ENCODE data around the gene ZDHHC4. TPM values are rescaled to one million over a fixed set of nuclear protein-coding genes. Genes with fewer than 3 reads are reported as not detected.

The ZDHHC4 gene
- total and polyA plus RNA-seq, 8 donors = 54.5 to 75.9 (median 71.2) TPM

GRCh38 chr7:6547400-6547799 lies 29.9 kb upstream of the ZDHHC4 start:
- Histone ChIP-seq H3K27me3 (peaks cover 0 to 6% of the 10 kb centered on the region in 2 donors), H3K27ac (no peak overlapping the region), H3K36me3 (no peaks in the 10 kb centered on the region), H3K4me1 (no peaks in the 10 kb centered on the region), H3K9me3 (no peaks in the 10 kb centered on the region), H3K4me3 (no peak overlapping the region)
- no peak for ATAC-seq
- intact Hi-C loops (cut with DNase I) = no loop called here
- no peak for DNase-seq
- TF ChIP-seq, protein P1, sequence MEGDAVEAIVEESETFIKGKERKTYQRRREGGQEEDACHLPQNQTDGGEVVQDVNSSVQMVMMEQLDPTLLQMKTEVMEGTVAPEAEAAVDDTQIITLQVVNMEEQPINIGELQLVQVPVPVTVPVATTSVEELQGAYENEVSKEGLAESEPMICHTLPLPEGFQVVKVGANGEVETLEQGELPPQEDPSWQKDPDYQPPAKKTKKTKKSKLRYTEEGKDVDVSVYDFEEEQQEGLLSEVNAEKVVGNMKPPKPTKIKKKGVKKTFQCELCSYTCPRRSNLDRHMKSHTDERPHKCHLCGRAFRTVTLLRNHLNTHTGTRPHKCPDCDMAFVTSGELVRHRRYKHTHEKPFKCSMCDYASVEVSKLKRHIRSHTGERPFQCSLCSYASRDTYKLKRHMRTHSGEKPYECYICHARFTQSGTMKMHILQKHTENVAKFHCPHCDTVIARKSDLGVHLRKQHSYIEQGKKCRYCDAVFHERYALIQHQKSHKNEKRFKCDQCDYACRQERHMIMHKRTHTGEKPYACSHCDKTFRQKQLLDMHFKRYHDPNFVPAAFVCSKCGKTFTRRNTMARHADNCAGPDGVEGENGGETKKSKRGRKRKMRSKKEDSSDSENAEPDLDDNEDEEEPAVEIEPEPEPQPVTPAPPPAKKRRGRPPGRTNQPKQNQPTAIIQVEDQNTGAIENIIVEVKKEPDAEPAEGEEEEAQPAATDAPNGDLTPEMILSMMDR (IDR thresholded peaks at IDR 0.05) = no peak

GRCh38 chr7:6551016-6551511 lies 26.2 kb upstream of the ZDHHC4 start, which contains the start of gene GRID2IP:
Gene GRID2IP (minus strand): TSS chr7:6551461. CDS start chr7:6551436, 25 bp downstream.
- H3K4me3 ChIP-seq = no peak within 1 kb of the TSS
- no peaks in the 10 kb centered on the region for H3K36me3 ChIP-seq
- H3K27me3 ChIP-seq = peaks cover 0 to 6% of the 10 kb centered on the region in 2 donors
- H3K9me3 ChIP-seq = no peaks in the 10 kb centered on the region
- DNase-seq (no peak), ATAC-seq (no peak)
- TF ChIP-seq, protein P1 (IDR thresholded peaks at IDR 0.05) = no peak
- H3K27ac ChIP-seq = no peak within 1 kb of the TSS
- H3K4me1 ChIP-seq = no peaks in the 10 kb centered on the region
- intact Hi-C loops (cut with DNase I) = no loop called here

- Histone ChIP-seq H3K9me3 (no peaks in the 10 kb centered on the region), H3K27ac (no peak overlapping the region), H3K4me1 (no peaks in the 10 kb centered on the region), H3K4me3 (no peak overlapping the region), H3K27me3 (peaks cover 0 to 6% of the 10 kb centered on the region in 2 donors), H3K36me3 (no peaks in the 10 kb centered on the region)
- ATAC-seq (no peak), DNase-seq (no peak)
- TF ChIP-seq, protein P1 (IDR thresholded peaks at IDR 0.05) = no peak
- intact Hi-C loops (cut with DNase I) = no loop called here
Observed at GRCh38 chr7:6553448-6554044, 23.7 kb upstream of the ZDHHC4 start.

- intact Hi-C loops (cut with DNase I) = no loop called here
- Histone ChIP-seq H3K36me3 (no peaks in the 10 kb centered on the region), H3K4me1 (no peaks in the 10 kb centered on the region), H3K4me3 (no peak overlapping the region), H3K27me3 (peaks cover 0 to 6% of the 10 kb centered on the region in 2 donors), H3K27ac (no peak overlapping the region), H3K9me3 (no peaks in the 10 kb centered on the region)
- TF ChIP-seq, protein P1 (IDR thresholded peaks at IDR 0.05) = no peak
- DNase-seq = no peak
- no peak for ATAC-seq
Observed at GRCh38 chr7:6554848-6555247, 22.4 kb upstream of the ZDHHC4 start.

DNA sequence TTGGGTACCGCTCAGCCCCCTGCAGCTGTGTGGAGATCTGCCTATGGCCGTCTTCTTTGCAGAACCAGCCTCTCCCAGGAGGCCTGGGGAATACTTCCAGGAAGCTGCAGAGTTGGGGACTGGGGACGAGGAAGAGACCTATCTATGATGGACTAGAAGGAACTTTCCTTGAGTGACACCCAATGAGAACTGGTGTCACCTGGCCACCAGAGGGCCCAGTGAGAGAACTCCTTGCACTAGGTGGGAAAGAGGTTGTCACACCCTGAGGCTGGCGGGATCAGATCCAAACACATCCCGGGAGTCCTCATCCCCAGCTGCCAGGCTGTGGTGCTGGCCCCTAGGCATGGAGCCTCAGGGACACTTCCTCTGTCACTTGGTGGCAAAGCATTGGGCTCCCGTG lies 21.1 kb upstream of the ZDHHC4 start:
- TF ChIP-seq, protein P1 (IDR thresholded peaks at IDR 0.05) = no peak
- ATAC-seq (no peak), DNase-seq (no peak)
- Histone ChIP-seq H3K4me3 (no peak overlapping the region), H3K27me3 (peaks cover 0 to 2% of the 10 kb centered on the region in 2 donors), H3K36me3 (no peaks in the 10 kb centered on the region), H3K9me3 (no peaks in the 10 kb centered on the region), H3K4me1 (no peaks in the 10 kb centered on the region), H3K27ac (no peak overlapping the region)
- intact Hi-C loops (cut with DNase I) = no loop called here
